Measurements from ENCODE around the gene MMADHC.

The MMADHC gene

GRCh38 chr2:149587220-149587949 lies at the start of gene MMADHC:
Gene MMADHC (minus strand): TSS chr2:149587775. CDS start chr2:149587097, 678 bp downstream.
- DNase-seq: peak; percentile 97

DNA sequence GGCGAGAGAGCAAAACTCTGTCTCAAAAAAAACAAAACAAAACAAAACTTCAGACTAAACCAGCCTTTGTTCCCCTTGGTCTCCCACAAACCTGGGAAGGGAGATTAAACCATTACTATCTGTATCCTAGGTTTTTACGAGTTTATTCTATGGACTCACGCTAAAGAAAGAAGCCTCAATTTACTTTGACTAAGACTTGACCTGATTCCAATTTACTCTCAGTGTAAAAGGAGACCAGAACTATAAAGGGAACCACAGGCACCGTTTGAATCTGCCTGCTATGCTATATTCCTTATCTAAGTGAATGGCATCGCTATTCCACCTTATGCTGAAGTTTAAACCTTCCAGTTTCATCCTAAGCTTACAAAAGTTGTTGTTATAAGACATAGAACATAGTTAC lies 46.5 kb upstream of the MMADHC start:
- no peak for DNase-seq

GRCh38 chr2:149630445-149630844 lies 42.9 kb upstream of the MMADHC start:
- DNase-seq: no peak

DNA sequence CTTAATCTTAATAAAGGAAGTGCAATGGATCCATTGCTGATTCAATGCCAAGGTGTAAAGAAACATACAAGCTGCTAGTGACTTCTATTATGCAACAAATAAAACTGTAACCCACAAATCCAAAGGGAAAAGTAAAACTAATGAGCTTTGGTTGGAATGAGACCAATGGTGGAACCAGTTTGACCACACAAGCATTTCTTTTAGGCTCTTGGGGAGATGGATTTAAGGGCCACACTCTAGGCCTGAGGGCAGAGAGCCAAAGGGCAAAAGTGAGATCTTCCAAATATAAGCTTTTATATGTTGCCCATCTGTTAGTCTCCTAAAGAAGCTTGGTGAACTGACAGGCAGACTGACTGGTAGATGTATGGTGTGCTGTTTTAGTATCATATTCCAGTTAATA lies 41.5 kb upstream of the MMADHC start:
- no peak for DNase-seq

GRCh38 chr2:149627111-149627801 lies 39.7 kb upstream of the MMADHC start:
- DNase-seq: no peak

DNA sequence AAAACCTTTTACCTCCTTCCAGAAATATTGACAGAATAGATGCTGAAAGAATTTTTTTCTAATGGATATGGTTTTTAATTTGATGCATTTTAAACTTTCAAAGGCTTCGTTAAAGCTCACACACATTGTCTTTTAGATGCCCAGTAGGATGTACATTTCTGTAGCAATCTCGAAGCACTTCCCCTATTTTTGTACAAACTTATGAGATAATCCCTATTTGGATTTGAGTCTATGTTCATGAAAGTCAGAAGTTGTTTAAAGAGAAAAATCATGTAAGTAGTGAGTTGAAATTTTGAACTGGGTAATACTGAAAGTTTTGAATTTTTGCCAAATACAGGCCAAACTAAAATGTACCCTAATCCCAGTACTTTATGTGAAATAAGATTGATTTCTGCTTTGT lies 38.1 kb upstream of the MMADHC start:
- DNase-seq: no peak

DNA sequence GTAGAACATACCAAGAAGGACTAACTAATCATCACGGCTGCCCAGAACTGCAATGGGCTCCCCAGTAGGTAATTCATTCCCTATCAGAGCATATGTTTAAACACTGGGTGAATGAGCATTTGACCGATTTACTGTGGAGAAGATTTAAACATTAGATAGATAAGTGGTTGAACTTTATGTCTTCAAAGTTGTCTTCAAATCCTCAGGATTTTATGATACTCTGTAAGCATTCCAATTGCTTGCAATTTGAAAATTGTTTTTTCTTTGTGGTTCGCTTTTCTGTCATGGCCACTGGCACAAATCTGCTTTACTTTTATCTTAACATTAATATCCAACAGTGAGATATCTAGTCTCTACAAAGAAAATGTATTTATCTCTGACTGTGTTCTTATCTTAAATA lies 37.7 kb upstream of the MMADHC start:
- no peak for DNase-seq

- no peak for DNase-seq
Observed at GRCh38 chr2:149622343-149622742, 34.8 kb upstream of the MMADHC start.

DNA sequence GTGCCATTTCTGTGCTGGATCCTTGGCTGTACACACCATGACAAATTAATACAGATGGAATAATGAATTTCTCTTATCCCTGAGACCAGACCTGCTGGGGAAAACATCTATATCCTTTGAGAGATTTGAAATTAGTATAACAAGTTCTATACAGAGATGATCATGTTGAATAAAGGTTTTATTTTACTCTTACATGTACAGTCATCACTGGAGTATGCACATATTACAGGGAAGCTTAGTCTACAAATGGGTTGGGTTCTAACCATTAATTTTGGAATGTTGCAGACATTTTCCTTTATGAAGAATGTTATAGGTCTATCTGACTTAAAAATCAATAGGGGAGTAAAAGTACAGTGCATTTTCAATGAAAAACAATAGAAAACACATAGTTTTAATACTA lies 29.9 kb upstream of the MMADHC start:
- DNase-seq: peak; percentile 72

DNA sequence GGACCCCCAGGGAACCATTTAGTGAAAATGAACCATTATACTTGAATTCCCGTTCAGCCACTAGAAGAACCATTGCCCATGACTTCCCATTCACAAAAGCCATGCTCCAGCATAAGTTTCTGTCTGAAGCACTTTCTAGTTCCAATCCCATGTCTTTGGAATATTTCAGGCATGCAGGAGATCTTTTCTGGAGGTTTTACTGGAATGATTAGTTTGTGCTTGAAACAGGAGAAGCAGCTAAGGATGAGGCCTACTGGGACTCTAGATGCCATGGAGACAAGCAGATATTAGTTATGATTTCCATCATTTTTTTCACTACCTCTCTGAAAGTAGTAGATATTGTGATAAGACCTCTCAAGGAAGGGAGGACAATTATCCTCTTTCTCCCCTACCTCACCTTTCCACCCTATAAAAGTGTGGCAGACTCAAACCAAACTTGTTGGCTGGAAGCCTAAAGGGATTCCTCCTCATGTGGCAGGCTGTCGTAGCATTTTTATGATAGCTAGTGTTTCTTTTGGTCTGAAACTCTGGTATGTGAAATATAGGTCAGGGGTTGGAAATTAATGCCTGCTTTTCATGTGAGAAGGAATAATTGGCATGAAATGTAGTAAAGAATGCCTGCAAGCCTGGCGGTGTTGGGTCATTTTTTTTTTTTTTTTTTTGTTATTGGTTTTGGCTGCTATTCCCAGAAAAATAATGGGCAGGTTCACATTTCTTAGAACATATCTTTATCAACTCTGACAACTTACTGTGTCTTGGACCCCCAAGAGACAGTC lies 29.3 kb upstream of the MMADHC start:
- DNase-seq: peak; percentile 52

GRCh38 chr2:149613704-149614103 lies 26.1 kb upstream of the MMADHC start:
- DNase-seq: peak; percentile 80

DNA sequence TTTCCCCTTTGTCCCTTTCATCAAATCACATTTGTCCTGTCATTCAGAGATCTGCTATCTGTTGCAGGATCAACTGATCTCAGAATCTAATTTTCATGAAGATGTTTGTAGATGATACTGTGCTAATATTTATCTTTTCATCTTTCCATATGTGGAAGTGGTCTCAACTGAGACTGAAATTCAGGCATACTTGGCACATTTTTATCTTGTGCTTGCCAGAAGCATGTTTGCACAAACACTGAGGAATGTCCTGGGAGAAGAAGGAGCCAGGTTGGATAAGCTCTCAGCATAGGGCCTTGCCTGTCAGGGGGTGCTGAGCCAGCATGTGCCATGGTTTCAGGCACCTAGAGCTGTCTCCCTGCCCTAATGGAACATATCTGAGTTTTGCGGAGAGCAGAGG lies 24.5 kb upstream of the MMADHC start:
- peak; percentile 68 for DNase-seq

- DNase-seq: no peak
Observed at GRCh38 chr2:149611100-149611820, 23.7 kb upstream of the MMADHC start.

GRCh38 chr2:149606251-149606811 lies 18.8 kb upstream of the MMADHC start:
- peak; percentile 27 for DNase-seq

GRCh38 chr2:149603248-149603647 lies 15.7 kb upstream of the MMADHC start:
- DNase-seq: no peak

DNA sequence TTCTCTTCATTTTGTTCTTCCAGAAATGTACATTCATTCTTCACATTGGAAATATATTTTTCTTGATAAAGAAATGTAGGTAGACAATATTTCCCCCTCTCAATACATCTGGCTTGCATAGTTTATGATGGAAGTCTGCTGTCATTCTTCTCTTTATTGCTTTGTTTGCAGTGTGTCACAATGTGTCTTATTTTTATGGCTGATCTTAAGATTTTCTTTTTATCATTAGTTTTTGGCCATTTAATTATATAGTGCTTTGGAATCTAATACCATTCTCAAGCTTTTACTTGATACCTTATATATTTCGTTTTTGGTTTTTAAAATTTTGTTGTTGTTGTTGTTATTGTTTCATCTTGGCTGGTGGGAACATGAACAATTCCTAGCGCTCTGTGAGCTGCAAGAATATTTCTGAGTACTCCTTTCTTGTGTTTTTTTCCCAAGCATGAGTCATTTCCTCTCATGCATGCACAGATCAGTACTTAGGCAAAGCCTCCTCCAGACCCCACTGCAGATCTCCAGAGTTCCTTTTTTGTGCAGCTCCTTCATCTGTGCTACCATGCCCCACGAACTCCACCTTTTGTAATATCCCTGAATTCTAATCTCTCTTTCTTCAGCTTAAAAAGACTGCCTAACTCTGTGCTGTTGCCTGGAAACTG lies 13.7 kb upstream of the MMADHC start:
- DNase-seq: peak; percentile 47

GRCh38 chr2:149597668-149598326 lies 10.2 kb upstream of the MMADHC start:
- DNase-seq: peak; percentile 95

DNA sequence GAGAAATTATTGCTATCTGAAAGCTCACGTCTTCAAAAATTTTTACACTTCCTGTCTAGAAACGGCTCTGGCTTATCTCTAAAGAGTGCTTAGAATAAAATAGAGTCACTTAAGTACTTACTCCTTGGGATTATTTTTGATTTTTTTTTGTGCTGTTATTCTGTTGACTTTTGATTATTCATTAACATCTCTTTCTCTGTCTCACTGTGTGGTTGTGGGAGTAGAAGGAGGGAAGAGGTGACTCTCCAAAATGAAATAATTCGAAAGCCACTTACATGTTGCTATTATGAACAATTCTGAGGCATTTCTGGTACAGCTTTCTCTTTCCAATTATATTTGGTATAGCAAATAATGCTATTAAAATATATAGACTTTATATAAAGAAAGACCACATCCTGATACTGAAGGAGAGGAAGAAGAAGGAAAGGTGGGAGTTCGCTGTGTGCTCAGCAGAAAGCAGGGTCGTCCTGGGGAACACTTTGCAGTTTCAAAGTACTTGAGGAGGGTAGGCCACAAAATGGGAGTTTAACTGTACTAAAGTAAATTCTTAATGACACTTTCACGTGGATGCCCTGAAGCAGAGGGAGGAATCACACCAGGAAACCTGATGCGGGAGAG lies 9.6 kb upstream of the MMADHC start:
- no peak for DNase-seq

DNA sequence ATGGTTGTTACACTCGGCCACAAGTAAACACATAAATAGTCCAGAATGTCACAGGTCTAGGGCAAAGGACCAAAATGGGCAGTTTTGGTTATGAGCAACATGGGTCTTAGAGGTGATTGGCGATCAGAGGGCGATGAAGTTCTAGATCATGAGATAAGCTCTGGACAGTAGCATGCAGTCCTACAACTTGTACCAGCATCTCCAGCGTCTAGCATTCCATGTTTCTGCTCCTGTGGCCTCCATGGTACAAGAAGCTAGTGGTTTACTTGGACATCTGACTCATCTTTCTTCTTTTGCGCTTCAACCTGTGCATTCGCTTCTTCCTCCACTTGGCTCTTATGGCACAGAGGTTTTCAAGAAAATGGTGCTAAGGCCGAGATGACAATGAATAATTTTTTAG lies 8.9 kb upstream of the MMADHC start:
- DNase-seq: no peak

DNA sequence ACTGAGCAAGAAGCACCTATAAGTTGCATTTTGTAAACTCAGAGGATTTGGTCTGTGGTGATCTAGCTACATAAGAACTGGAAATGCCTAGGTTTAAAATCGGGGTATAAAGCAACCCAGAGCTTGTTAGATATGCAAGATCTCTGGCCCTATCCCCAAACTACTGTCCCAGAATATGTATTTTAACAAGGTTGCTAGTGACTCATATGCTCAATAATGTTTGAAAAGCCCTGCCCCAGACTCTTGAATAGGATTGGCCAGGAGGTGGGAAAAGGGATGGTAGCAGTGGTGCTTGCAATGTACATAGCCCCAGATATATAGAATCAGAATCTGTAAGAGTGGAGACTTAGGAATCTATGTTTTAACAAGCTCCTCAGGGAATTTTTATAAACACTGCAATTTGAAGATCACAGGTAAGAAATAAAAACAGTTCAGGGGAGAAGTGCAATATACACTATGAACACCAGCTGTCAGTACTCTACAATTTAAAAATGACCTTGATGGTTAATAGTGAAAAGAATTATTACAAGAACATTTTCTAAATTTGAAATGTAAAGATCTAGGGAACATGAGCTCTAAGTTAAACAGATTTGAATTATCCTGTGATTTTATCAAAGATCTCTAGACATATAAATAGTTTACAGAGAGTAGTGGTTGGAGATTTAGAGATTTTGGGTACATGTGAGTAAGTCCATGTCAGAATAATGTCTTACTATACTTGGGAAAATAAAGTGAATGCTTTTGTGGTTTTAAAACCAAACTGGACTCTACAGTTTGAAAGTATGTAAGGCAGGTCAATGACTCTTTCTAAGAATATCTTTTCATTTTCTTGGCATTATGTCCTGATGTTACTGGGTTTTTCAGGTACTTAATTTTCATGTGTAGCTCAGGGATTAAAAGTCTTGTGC lies 7.7 kb upstream of the MMADHC start:
- peak; percentile 62 for DNase-seq
